Vagina (tissue), 2 donors: Measurements from ENCODE around the gene EFEMP2.

Experiments
- CTCF ChIP-seq, 3 experiments: fragments of 450-650 bp in 2 of 3; fragments of 200-600 bp in 1 of 3; sonication (generic) in 1 of 3; IDR thresholded peaks; one replicate each; pipeline ENCODE4 v1.5.1; 2017 to 2019; ENCODE audit warnings: antibody characterized with exemption in 3 of 3, mild to moderate bottlenecking in 2 of 3, moderate library complexity in 2 of 3
- POLR2A ChIP-seq, 2 donors: fragments of 450-650 bp; IDR thresholded peaks; one replicate each; pipeline ENCODE4 v1.6.1; 2017; ENCODE audit warnings: antibody characterized with exemption in 2 of 2, mild to moderate bottlenecking in 2 of 2, moderate library complexity in 2 of 2
- POLR2AphosphoS5 ChIP-seq, 2 donors: sonication (generic); formaldehyde crosslinking; IDR thresholded peaks; one replicate each; pipeline ENCODE4 v1.9.0; 2017; ENCODE audit warnings: antibody characterized with exemption in 2 of 2, mild to moderate bottlenecking in 2 of 2, low read depth in 1 of 2; ENCODE audit not compliant: insufficient read depth in 1 of 2

- TF ChIP-seq CTCF (IDR thresholded peaks at IDR 0.05), result peak in 1 of 3 experiments; percentile 5
- TF ChIP-seq POLR2AphosphoS5 (IDR thresholded peaks at IDR 0.05; ENCODE audit: insufficient read depth in 1 of 2, low read depth in 1 of 2), result peak in 1 of 2 donors; percentile 73
- no peak for TF ChIP-seq POLR2A (IDR thresholded peaks at IDR 0.05)
These were observed 26.9 kb upstream of the EFEMP2 start for GRCh38 chr11:65899356-65900124.
